ENCODE measurements around the gene VCAM1.

Gene VCAM1

GRCh38 chr1:100782473-100783039 lies 63.0 kb downstream of the VCAM1 start:
- DNase-seq: no peak

- DNase-seq: peak; percentile 94
Observed at GRCh38 chr1:100785470-100786052, 66.0 kb downstream of the VCAM1 start.

- DNase-seq: peak; percentile 70
Observed at GRCh38 chr1:100786870-100787269, 67.3 kb downstream of the VCAM1 start.

Measured in hematopoietic multipotent progenitor cell treated with erythropoietin and hydrocortisone succinate and interleukin-3 and kit ligand, for 4 days (in vitro differentiated cells).